Endothelial cell of umbilical vein (primary cell): ENCODE measurements around the gene ERFL.

ENCODE experiments used
- GATA2 ChIP-seq: IDR thresholded peaks from 2 replicates; pipeline ENCODE4 v1.7.0; 2011; ENCODE audit warnings: low read depth, mild to moderate bottlenecking, moderate library complexity, mixed read lengths, low read length; ENCODE audit not compliant: insufficient read length, insufficient read depth
- POLR2A ChIP-seq: IDR thresholded peaks from 2 replicates; pipeline ENCODE4 v1.6.1; 2012; ENCODE audit warnings: low read depth, mild to moderate bottlenecking, control low read depth, low read length
- TF ChIP-seq, protein P1 (sequence below), 2 donors: IDR thresholded peaks; 1 replicate in 1 of 2; 2 replicates in 1 of 2; pipeline ENCODE4 v1.5.1; 2011; ENCODE audit warnings: low read length in 2 of 2, mild to moderate bottlenecking in 2 of 2, moderate library complexity in 2 of 2, control low read depth in 1 of 2, inconsistent platforms in 1 of 2, low read depth in 1 of 2; ENCODE audit not compliant: insufficient read depth in 1 of 2; ENCODE audit errors: extremely low read depth in 1 of 2

DNA sequence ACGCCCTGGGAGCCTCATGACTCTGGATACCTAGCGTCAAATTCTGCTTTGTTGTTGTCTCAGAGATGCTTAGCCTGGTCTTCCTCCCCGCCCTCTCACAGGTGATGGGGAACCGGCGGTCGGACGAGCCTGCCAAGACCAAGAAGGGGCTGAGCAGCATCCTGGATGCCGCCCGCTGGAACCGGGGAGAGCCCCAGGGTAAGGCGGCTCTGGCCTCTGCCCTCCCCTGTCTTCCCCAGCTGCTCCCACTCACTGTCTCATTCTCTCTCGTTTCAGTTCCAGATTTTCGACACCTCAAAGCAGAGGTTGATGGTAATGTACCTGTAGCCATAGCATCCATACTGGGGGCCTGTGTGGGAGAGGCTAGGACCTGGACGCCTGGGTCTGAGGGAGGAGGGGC, 33.9 kb downstream of the ERFL start:
- no peak for TF ChIP-seq POLR2A
- TF ChIP-seq, protein P1, sequence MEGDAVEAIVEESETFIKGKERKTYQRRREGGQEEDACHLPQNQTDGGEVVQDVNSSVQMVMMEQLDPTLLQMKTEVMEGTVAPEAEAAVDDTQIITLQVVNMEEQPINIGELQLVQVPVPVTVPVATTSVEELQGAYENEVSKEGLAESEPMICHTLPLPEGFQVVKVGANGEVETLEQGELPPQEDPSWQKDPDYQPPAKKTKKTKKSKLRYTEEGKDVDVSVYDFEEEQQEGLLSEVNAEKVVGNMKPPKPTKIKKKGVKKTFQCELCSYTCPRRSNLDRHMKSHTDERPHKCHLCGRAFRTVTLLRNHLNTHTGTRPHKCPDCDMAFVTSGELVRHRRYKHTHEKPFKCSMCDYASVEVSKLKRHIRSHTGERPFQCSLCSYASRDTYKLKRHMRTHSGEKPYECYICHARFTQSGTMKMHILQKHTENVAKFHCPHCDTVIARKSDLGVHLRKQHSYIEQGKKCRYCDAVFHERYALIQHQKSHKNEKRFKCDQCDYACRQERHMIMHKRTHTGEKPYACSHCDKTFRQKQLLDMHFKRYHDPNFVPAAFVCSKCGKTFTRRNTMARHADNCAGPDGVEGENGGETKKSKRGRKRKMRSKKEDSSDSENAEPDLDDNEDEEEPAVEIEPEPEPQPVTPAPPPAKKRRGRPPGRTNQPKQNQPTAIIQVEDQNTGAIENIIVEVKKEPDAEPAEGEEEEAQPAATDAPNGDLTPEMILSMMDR (IDR thresholded peaks at IDR 0.05; ENCODE audit: extremely low read depth in 1 of 2, insufficient read depth in 1 of 2, low read depth in 1 of 2, low read length in 2 of 2) = no peak
- TF ChIP-seq GATA2 = no peak
